Upper lobe of right lung (tissue), 1 donor: ENCODE measurements around the gene NUMB. TPM values are rescaled to one million over a fixed set of nuclear protein-coding genes. Genes with fewer than 3 reads are reported as not detected.

Experiments
- ATAC-seq: fragments of 200-7000 bp; cut with Tn5 transposase; one replicate; pipeline ENCODE4 v1.9.1; 2020; ENCODE audit warnings: mild to moderate bottlenecking, moderate library complexity
- DNase-seq: peaks from one replicate; pipeline ENCODE4 v3.0.0-alpha.2; 2020
- H3K27ac ChIP-seq: fragments of 200-600 bp; one replicate; pipeline ENCODE4 v1.8.0; 2022
- H3K27me3 ChIP-seq: fragments of 200-600 bp; one replicate; pipeline ENCODE4 v1.8.0; 2022; ENCODE audit warnings: mild to moderate bottlenecking
- H3K36me3 ChIP-seq: fragments of 200-600 bp; one replicate; pipeline ENCODE4 v1.8.0; 2022
- H3K4me1 ChIP-seq: fragments of 200-600 bp; one replicate; pipeline ENCODE4 v1.8.0; 2022
- H3K4me3 ChIP-seq: fragments of 200-600 bp; one replicate; pipeline ENCODE4 v1.8.0; 2022; ENCODE audit warnings: mild to moderate bottlenecking
- H3K9me3 ChIP-seq: fragments of 200-600 bp; one replicate; pipeline ENCODE4 v1.8.0; 2022
- CTCF ChIP-seq: fragments of 200-600 bp; IDR thresholded peaks from one replicate; pipeline ENCODE4 v1.8.0; 2022; ENCODE audit warnings: antibody characterized with exemption
- intact Hi-C: fragments of 100-400 bp; cut with DNase I; formaldehyde crosslinking; loops from one replicate; pipeline ENCODE4 v1.11.0; 2022
- total RNA-seq: library from RNA; stranded (reverse); fragmentation: NEBNext Ultra II Directional; extraction: Animal tissue kit (Norgen Biotek cat#: 25700); gene quantifications from one replicate; pipeline ENCODE4 v1.2.1, GENCODE V29; 2021
- donor health status: DM: no; HTN: yes; CAD: no; lungs with severe emphysema.

The NUMB gene
- total RNA-seq, 1 donor from 2014 or later: 139 TPM

DNA sequence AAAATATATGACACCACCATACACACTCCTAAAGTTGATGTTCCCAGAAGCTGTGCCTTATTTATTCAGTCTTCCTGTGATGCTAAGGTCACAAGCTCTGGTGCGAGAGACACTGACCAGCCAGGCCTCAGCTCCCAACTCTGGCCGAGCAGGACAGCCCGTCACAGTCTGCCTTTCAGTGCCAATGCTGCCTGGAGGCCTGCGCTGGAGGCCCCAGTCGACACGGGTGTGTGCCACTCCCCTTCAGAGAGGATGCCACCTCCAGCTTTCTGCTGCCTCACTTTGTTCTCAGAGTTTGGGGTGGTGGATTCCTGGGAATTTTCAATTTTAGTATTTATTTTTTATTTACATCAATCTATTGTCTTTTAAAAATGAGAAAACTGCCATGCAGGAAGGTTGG is 228.3 kb downstream of the NUMB start:
- Histone ChIP-seq H3K4me3 (no peak overlapping the region), H3K4me1 (peaks cover 19% of the 10 kb centered on the region), H3K27ac (no peak overlapping the region), H3K9me3 (no peaks in the 10 kb centered on the region), H3K36me3 (no peaks in the 10 kb centered on the region), H3K27me3 (no peaks in the 10 kb centered on the region)
- no peak for DNase-seq
- no peak for TF ChIP-seq CTCF
- intact Hi-C loops: no loop called here
- no peak for ATAC-seq

DNA sequence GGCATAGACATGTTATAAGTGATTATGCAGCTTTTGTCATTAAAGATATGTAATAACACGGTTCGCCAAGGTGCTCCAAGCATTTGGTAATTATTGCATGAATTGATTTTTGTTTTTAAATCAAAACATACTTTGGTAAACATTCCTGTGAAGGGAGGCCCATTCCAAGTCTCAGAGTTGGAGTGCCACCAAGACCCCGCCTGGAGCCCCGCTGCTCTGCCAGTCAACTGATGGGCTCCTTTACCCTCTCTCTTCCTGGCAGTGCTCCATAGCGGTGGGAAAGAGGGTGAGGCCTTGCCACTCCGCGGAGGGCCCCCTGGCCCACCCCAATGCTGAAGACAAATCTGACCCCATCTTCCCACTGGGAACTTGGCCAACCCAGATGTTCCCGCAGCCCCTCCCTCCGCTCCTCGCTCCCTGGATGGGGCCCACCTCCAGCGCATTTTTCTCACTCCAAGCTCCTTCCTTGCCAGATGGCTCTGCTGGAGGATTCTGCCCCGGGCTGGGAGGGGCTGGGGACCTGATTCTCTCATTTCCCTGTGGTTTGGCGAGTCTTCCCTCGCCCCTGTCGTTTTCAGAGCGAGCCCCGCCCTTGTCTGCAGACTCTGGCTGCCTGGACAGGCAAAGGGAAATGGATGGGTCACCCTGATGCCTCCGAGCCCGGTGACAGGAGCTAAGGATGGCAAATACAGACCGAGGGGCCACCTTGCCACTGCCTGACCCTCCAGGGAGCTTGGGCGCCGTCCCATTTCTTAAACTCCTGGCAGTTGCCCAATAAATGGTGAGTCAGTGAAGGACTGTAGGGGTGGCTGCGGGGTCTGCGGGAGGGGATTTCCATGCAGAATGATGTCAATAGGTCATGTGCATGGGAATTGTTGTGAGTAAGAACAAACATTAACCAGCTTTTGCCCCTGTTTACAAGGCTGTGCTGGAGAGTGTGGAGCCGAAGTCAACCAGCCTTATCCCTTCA is 230.2 kb downstream of the NUMB start:
- peak; percentile 22 for ATAC-seq
- intact Hi-C loops: no loop called here

DNA sequence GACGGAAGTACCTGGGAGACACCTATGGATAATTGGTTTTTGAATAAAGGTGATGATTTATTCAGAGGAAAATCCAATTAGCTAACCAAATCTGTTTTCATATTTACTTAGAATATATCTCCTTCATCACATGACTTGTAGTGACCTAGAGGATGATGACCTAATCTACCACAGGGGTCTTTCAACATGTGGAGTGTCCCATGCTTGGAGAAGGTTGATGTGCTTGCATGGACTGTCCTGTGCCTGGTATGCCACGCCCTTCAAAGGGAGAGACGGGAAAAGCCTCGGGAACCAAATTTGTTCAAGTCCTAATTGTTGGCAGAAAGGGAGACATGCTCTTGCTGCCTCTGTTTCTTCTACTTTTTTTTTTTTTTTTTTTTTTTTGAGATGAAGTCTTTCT is 232.8 kb downstream of the NUMB start:
- H3K27ac ChIP-seq: no peak overlapping the region
- no peak for DNase-seq
- H3K4me3 ChIP-seq: no peak overlapping the region
- H3K27me3 ChIP-seq: no peaks in the 10 kb centered on the region
- peaks cover 13% of the 10 kb centered on the region for H3K4me1 ChIP-seq
- TF ChIP-seq CTCF: no peak
- ATAC-seq: no peak
- H3K9me3 ChIP-seq: no peaks in the 10 kb centered on the region
- intact Hi-C loops: no loop called here
- H3K36me3 ChIP-seq: peaks cover 14% of the 10 kb centered on the region

More for the DNA sequence above, 230.2 kb downstream of the NUMB start:
- Histone ChIP-seq H3K4me3 (no peak overlapping the region), H3K27ac (no peak overlapping the region), H3K9me3 (no peaks in the 10 kb centered on the region), H3K36me3 (peaks cover 3% of the 10 kb centered on the region), H3K27me3 (no peaks in the 10 kb centered on the region), H3K4me1 (peaks cover 19% of the 10 kb centered on the region)
- TF ChIP-seq CTCF: no peak
- no peak for DNase-seq

Other genes with a start within 250 kb of the NUMB start
- gene PAPLN, start 221.0 kb downstream of the NUMB start, total RNA-seq: 20.2 TPM
- gene RIOX1, start 32.4 kb upstream of the NUMB start, total RNA-seq: 11.3 TPM
- 16.4 TPM for gene ACOT1, start 78.6 kb upstream of the NUMB start, total RNA-seq
- gene HEATR4, start 100.4 kb upstream of the NUMB start, total RNA-seq: 1.6 TPM
- 40.2 TPM for gene ACOT2, start 110.7 kb upstream of the NUMB start, total RNA-seq
- 4.5 TPM for gene ACOT4, start 133.3 kb upstream of the NUMB start, total RNA-seq
- not detected for gene ACOT6, start 154.0 kb upstream of the NUMB start, total RNA-seq
- gene DNAL1, start 186.4 kb upstream of the NUMB start, total RNA-seq: 16.6 TPM